Liver (tissue), 9 donors: ENCODE results near the gene KCTD5. TPM values are rescaled to one million over a fixed set of nuclear protein-coding genes. Genes with fewer than 3 reads are reported as not detected.

Experiments used
- DNase-seq: peaks from one replicate; pipeline ENCODE4 v3.0.0-alpha.2; 2017; ENCODE audit warnings: low spot score
- H3K27ac ChIP-seq, 2 donors: one replicate each; pipeline ENCODE4 v1.7.0; 2013; ENCODE audit warnings: inconsistent platforms in 2 of 2, low read length in 2 of 2, control low read depth in 1 of 2, low read depth in 1 of 2, mild to moderate bottlenecking in 1 of 2
- H3K27me3 ChIP-seq, 4 donors: one replicate each; pipeline versions ENCODE4 v1.6.1 to v1.7.0; 2013; ENCODE audit warnings: low read length in 3 of 4, inconsistent platforms in 1 of 4, mild to moderate bottlenecking in 1 of 4, moderate library complexity in 1 of 4; ENCODE audit not compliant: control insufficient read depth in 4 of 4, insufficient read depth in 4 of 4
- H3K36me3 ChIP-seq, 4 donors: one replicate each; pipeline versions ENCODE4 v1.6.1 to v1.7.0; 2013; ENCODE audit warnings: low read length in 3 of 4, mild to moderate bottlenecking in 3 of 4, low read depth in 1 of 4, moderate library complexity in 1 of 4; ENCODE audit not compliant: control insufficient read depth in 4 of 4, insufficient read depth in 3 of 4
- H3K4me1 ChIP-seq, 4 donors: one replicate each; pipeline versions ENCODE4 v1.6.1 to v1.7.0; 2013; ENCODE audit warnings: low read length in 3 of 4, mild to moderate bottlenecking in 3 of 4, moderate library complexity in 1 of 4; ENCODE audit not compliant: control insufficient read depth in 4 of 4, insufficient read depth in 4 of 4
- H3K4me3 ChIP-seq, 3 donors: one replicate each; pipeline versions ENCODE4 v1.6.1 to v1.7.0; 2013; ENCODE audit warnings: low read length in 3 of 3, control low read depth in 1 of 3, low read depth in 1 of 3, mild to moderate bottlenecking in 1 of 3
- H3K9ac ChIP-seq, 2 donors: one replicate each; pipeline ENCODE4 v1.7.0; 2013; ENCODE audit warnings: low read length in 2 of 2, mild to moderate bottlenecking in 2 of 2, moderate library complexity in 2 of 2, control low read depth in 1 of 2, low read depth in 1 of 2
- H3K9me3 ChIP-seq, 4 donors: one replicate each; pipeline versions ENCODE4 v1.6.1 to v1.7.0; 2013; ENCODE audit warnings: low read length in 3 of 4; ENCODE audit not compliant: control insufficient read depth in 4 of 4
- EGR1 ChIP-seq, 2 donors: IDR thresholded peaks; 2 replicates each; pipeline ENCODE4 v1.6.1; 2016 to 2018; ENCODE audit warnings: antibody characterized with exemption in 2 of 2, low read depth in 2 of 2
- FOXA1 ChIP-seq: IDR thresholded peaks from 2 replicates; pipeline ENCODE4 v1.6.1; 2016; ENCODE audit warnings: antibody characterized with exemption
- FOXA2 ChIP-seq: IDR thresholded peaks from 2 replicates; pipeline ENCODE4 v1.6.1; 2016; ENCODE audit warnings: antibody characterized with exemption
- GABPA ChIP-seq, 2 donors: IDR thresholded peaks in 1 of 2; conservative IDR thresholded peaks in 1 of 2; 2 replicates each; pipeline ENCODE4 v1.6.1; 2016; ENCODE audit warnings: antibody characterized with exemption in 2 of 2, mild to moderate bottlenecking in 1 of 2, moderate library complexity in 1 of 2
- HNF4A ChIP-seq, 2 donors: conservative IDR thresholded peaks; 2 replicates each; pipeline ENCODE4 v1.6.1; 2016; ENCODE audit warnings: antibody characterized with exemption in 2 of 2, mild to moderate bottlenecking in 2 of 2
- HNF4G ChIP-seq: IDR thresholded peaks from 2 replicates; pipeline ENCODE4 v1.6.1; 2016; ENCODE audit warnings: antibody characterized with exemption
- JUND ChIP-seq, 2 donors: IDR thresholded peaks; 2 replicates each; pipeline ENCODE4 v1.6.1; 2016; ENCODE audit warnings: antibody characterized with exemption in 2 of 2
- RAD21 ChIP-seq, 2 donors: IDR thresholded peaks; 2 replicates each; pipeline ENCODE4 v1.6.1; 2016; ENCODE audit warnings: antibody characterized with exemption in 2 of 2, mild to moderate bottlenecking in 2 of 2
- RXRA ChIP-seq, 2 donors: IDR thresholded peaks; 2 replicates each; pipeline ENCODE4 v1.6.1; 2017 to 2018; ENCODE audit warnings: antibody characterized with exemption in 2 of 2, mild to moderate bottlenecking in 1 of 2
- SP1 ChIP-seq: IDR thresholded peaks from 2 replicates; pipeline ENCODE4 v1.6.1; 2018; ENCODE audit warnings: antibody characterized with exemption, mild to moderate bottlenecking
- TAF1 ChIP-seq: conservative IDR thresholded peaks from 2 replicates; pipeline ENCODE4 v1.6.1; 2016; ENCODE audit warnings: antibody characterized with exemption, mild to moderate bottlenecking
- YY1 ChIP-seq: IDR thresholded peaks from 2 replicates; pipeline ENCODE4 v1.6.1; 2016; ENCODE audit warnings: antibody characterized with exemption, mild to moderate bottlenecking
- WGBS: extraction: QIAGEN DNeasy Blood & Tissue Kit; methylation state at CpG from one replicate; pipeline ENCODE4 v1.1.7; 2013; 5-methylcytosine and 5-hydroxymethylcytosine counted together
- polyA plus RNA-seq, 2 donors: library from polyadenylated mRNA; stranded (reverse) in 1 of 2; unstranded in 1 of 2; fragments of 200-250 nt in 1 of 2; fragments of >200 nt in 1 of 2; fragmentation: Nextera tagmentation in 1 of 2; extraction: Ambion mirVana in 1 of 2; gene quantifications; one replicate each; pipeline versions ENCODE4 v1.2.1 to v1.2.3, GENCODE V29; 2013 to 2015
- total RNA-seq, 2 donors: library from RNA; depleted of rRNA; stranded (reverse); fragments of >200 nt; gene quantifications; one replicate each; pipeline ENCODE4 v1.2.3, GENCODE V29; 2014
- TF ChIP-seq, protein P1 (sequence below): fragments of 150-350 bp; IDR thresholded peaks from 2 replicates; pipeline ENCODE4 v1.5.1; 2017; ENCODE audit warnings: improper control_type of control experiment, low read depth, low read length; ENCODE audit not compliant: missing input control
- TF ChIP-seq, protein P2 (sequence below): IDR thresholded peaks from 2 replicates; pipeline ENCODE4 v1.6.1; 2016; ENCODE audit warnings: antibody characterized with exemption
- TF ChIP-seq, protein P3 (sequence below): IDR thresholded peaks from 2 replicates; pipeline ENCODE4 v1.6.1; 2016; ENCODE audit warnings: antibody characterized with exemption
- TF ChIP-seq, protein P4 (sequence below): IDR thresholded peaks from 2 replicates; pipeline ENCODE4 v1.6.1; 2016; ENCODE audit warnings: antibody characterized with exemption
- TF ChIP-seq, protein P5 (sequence below): IDR thresholded peaks from 2 replicates; pipeline ENCODE4 v1.6.1; 2016; ENCODE audit warnings: antibody characterized with exemption, mild to moderate bottlenecking
- donor health status: healthy.
- donor health status: healthy.
- donor health status: healthy.
- donor health status: healthy.
- donor health status: healthy.

The KCTD5 gene
- total and polyA plus RNA-seq, 4 donors, result 8.3 to 14.2 (median 11.5) TPM

DNA sequence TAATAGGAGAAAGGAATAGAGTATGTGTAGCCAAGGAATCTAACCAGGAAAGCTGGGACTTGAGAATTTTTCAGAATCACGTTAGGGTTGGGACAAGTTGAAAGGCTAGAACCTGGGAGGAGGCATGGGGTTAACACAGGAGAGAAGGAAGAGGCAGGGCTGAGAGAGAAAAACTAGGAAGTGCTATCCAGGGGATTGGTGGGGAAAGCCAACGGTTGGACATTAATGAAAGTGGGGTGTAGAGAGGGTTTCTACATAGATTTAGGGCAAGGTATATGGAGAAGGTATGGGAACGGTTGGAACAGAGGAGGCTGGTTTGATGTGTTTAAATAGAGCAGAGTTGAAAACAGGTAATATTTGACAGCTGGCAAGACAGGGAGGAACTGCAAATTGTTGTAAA, 72.8 kb downstream of the KCTD5 start:
- Histone ChIP-seq H3K9ac (peak overlapping the region in 1 of 2 donors; percentile 33), H3K27ac (no peak overlapping the region)

DNA sequence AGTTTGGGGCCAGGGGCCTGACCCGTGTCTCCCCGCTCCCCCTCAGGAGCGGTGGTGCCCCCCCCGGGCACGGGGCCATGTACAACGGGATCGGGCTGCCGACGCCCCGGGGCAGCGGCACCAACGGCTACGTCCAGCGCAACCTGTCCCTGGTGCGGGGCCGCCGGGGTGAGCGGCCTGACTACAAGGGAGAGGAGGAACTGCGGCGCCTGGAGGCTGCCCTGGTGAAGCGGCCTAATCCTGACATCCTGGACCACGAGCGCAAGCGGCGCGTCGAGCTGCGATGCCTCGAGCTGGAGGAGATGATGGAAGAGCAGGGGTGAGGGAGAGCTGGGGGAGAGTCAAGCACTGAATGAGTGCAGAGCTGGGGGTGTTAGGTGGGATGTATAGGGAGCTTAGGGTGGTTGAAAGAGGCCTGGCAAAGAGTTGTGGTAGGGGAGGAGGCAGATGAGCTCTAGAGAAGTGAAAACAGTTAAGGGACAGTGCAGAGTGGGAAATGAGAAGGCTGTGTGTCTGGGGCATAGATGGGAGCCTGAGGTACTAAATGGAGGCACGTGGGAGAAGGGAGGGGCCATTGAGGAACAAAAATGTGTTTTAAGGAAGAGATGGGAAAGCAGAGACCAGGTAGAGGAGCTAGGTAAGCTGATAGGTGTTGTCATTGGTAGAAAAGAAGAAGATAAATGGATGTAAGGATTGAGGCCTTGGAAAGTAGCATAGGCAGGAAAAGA, 74.1 kb downstream of the KCTD5 start:
- peaks cover 11 to 48% (median 45%) of the 10 kb centered on the region in 4 donors for H3K36me3 ChIP-seq
- TF ChIP-seq, protein P1, sequence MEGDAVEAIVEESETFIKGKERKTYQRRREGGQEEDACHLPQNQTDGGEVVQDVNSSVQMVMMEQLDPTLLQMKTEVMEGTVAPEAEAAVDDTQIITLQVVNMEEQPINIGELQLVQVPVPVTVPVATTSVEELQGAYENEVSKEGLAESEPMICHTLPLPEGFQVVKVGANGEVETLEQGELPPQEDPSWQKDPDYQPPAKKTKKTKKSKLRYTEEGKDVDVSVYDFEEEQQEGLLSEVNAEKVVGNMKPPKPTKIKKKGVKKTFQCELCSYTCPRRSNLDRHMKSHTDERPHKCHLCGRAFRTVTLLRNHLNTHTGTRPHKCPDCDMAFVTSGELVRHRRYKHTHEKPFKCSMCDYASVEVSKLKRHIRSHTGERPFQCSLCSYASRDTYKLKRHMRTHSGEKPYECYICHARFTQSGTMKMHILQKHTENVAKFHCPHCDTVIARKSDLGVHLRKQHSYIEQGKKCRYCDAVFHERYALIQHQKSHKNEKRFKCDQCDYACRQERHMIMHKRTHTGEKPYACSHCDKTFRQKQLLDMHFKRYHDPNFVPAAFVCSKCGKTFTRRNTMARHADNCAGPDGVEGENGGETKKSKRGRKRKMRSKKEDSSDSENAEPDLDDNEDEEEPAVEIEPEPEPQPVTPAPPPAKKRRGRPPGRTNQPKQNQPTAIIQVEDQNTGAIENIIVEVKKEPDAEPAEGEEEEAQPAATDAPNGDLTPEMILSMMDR, result no peak
- TF ChIP-seq SP1 (no peak), TAF1 (no peak), YY1 (no peak), FOXA2 (no peak), JUND (IDR thresholded peaks at IDR 0.05) (no peak), HNF4G (no peak), GABPA (IDR thresholded peaks at IDR 0.05 in 1 of 2, conservative IDR thresholded peaks at IDR 0.05 in 1 of 2) (no peak), RXRA (IDR thresholded peaks at IDR 0.05) (no peak), RAD21 (IDR thresholded peaks at IDR 0.05) (no peak), FOXA1 (no peak)
- TF ChIP-seq, protein P2, sequence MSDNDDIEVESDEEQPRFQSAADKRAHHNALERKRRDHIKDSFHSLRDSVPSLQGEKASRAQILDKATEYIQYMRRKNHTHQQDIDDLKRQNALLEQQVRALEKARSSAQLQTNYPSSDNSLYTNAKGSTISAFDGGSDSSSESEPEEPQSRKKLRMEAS, result no peak
- TF ChIP-seq, protein P3, sequence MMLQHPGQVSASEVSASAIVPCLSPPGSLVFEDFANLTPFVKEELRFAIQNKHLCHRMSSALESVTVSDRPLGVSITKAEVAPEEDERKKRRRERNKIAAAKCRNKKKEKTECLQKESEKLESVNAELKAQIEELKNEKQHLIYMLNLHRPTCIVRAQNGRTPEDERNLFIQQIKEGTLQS, result no peak
- TF ChIP-seq, protein P4, sequence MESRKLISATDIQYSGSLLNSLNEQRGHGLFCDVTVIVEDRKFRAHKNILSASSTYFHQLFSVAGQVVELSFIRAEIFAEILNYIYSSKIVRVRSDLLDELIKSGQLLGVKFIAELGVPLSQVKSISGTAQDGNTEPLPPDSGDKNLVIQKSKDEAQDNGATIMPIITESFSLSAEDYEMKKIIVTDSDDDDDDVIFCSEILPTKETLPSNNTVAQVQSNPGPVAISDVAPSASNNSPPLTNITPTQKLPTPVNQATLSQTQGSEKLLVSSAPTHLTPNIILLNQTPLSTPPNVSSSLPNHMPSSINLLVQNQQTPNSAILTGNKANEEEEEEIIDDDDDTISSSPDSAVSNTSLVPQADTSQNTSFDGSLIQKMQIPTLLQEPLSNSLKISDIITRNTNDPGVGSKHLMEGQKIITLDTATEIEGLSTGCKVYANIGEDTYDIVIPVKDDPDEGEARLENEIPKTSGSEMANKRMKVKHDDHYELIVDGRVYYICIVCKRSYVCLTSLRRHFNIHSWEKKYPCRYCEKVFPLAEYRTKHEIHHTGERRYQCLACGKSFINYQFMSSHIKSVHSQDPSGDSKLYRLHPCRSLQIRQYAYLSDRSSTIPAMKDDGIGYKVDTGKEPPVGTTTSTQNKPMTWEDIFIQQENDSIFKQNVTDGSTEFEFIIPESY, result no peak

More for the DNA sequence above, 72.8 kb downstream of the KCTD5 start:
- no peak for TF ChIP-seq TAF1
- TF ChIP-seq, protein P5, sequence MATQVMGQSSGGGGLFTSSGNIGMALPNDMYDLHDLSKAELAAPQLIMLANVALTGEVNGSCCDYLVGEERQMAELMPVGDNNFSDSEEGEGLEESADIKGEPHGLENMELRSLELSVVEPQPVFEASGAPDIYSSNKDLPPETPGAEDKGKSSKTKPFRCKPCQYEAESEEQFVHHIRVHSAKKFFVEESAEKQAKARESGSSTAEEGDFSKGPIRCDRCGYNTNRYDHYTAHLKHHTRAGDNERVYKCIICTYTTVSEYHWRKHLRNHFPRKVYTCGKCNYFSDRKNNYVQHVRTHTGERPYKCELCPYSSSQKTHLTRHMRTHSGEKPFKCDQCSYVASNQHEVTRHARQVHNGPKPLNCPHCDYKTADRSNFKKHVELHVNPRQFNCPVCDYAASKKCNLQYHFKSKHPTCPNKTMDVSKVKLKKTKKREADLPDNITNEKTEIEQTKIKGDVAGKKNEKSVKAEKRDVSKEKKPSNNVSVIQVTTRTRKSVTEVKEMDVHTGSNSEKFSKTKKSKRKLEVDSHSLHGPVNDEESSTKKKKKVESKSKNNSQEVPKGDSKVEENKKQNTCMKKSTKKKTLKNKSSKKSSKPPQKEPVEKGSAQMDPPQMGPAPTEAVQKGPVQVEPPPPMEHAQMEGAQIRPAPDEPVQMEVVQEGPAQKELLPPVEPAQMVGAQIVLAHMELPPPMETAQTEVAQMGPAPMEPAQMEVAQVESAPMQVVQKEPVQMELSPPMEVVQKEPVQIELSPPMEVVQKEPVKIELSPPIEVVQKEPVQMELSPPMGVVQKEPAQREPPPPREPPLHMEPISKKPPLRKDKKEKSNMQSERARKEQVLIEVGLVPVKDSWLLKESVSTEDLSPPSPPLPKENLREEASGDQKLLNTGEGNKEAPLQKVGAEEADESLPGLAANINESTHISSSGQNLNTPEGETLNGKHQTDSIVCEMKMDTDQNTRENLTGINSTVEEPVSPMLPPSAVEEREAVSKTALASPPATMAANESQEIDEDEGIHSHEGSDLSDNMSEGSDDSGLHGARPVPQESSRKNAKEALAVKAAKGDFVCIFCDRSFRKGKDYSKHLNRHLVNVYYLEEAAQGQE, result no peak
- TF ChIP-seq RAD21 (IDR thresholded peaks at IDR 0.05), result no peak
- TF ChIP-seq HNF4A (conservative IDR thresholded peaks at IDR 0.05), result no peak
- TF ChIP-seq, protein P3, result no peak
- no peak for TF ChIP-seq YY1
- no peak for TF ChIP-seq GABPA (IDR thresholded peaks at IDR 0.05 in 1 of 2, conservative IDR thresholded peaks at IDR 0.05 in 1 of 2)
- TF ChIP-seq EGR1 (IDR thresholded peaks at IDR 0.05; ENCODE audit: low read depth in 2 of 2), result no peak
- TF ChIP-seq, protein P1, result no peak
- no peak for TF ChIP-seq SP1
- no peak for DNase-seq
- peaks cover 11 to 35% (median 34%) of the 10 kb centered on the region in 4 donors for H3K36me3 ChIP-seq
- H3K4me1 ChIP-seq, result peaks cover 14 to 44% (median 25%) of the 10 kb centered on the region in 4 donors
- H3K9me3 ChIP-seq, result no peaks in the 10 kb centered on the region
- peak overlapping the region; percentile 4 to 88 (median 83) for H3K4me3 ChIP-seq
- H3K27me3 ChIP-seq, result no peaks in the 10 kb centered on the region
- WGBS, result 24% methylated on average over 3 of the region's 3 CpGs

More for the DNA sequence above, 74.1 kb downstream of the KCTD5 start:
- Histone ChIP-seq H3K9me3 (no peaks in the 10 kb centered on the region), H3K4me1 (peaks cover 12 to 44% (median 25%) of the 10 kb centered on the region in 4 donors), H3K27me3 (no peaks in the 10 kb centered on the region), H3K9ac (no peak overlapping the region), H3K4me3 (no peak overlapping the region), H3K27ac (no peak overlapping the region)
- no peak for DNase-seq
- 93% methylated on average over 30 of the region's 30 CpGs for WGBS
